Type B pancreatic cell (in vitro differentiated cells): Measurements from ENCODE around the gene FAAP20. TPM values are rescaled to one million over a fixed set of nuclear protein-coding genes. Genes with fewer than 3 reads are reported as not detected.
"Not testable (repeated sequence)": the region's sequence is repeated elsewhere in the genome, so short reads cannot be mapped to it uniquely, and the experiment has no call there.

Experiments
- DNase-seq: peaks from one replicate; pipeline ENCODE4 v3.0.0; 2021; ENCODE audit warnings: mixed read lengths; ENCODE audit not compliant: unreplicated experiment; ENCODE audit errors: extremely low spot score
- H3K27ac Mint-ChIP-seq: 2 replicates; pipeline ENCODE4 v1.8.0; 2021; ENCODE audit warnings: mild to moderate bottlenecking, mixed read lengths
- H3K27me3 Mint-ChIP-seq: 2 replicates; pipeline ENCODE4 v1.8.0; 2021; ENCODE audit warnings: mixed read lengths
- H3K36me3 Mint-ChIP-seq: 2 replicates; pipeline ENCODE4 v1.8.0; 2021; ENCODE audit warnings: mixed read lengths
- H3K4me1 Mint-ChIP-seq: one replicate; pipeline ENCODE4 v1.8.0; 2021; ENCODE audit warnings: mixed read lengths; ENCODE audit not compliant: unreplicated experiment
- H3K4me3 Mint-ChIP-seq: 2 replicates; pipeline ENCODE4 v1.8.0; 2021; ENCODE audit warnings: mild to moderate bottlenecking, mixed read lengths
- H3K9me3 Mint-ChIP-seq: 2 replicates; pipeline ENCODE4 v1.8.0; 2021; ENCODE audit warnings: mixed read lengths
- total RNA-seq: library from RNA; stranded (reverse); gene quantifications from 2 replicates; pipeline ENCODE4 v1.2.1, GENCODE V29; 2021; ENCODE audit warnings: low replicate concordance
- TF ChIP-seq, protein P1 (sequence below): fragments of 200-600 bp; sonication (generic); conservative IDR thresholded peaks from 2 replicates; pipeline ENCODE4 v1.5.0; 2021; ENCODE audit warnings: antibody characterized with exemption, mild to moderate bottlenecking

FAAP20 gene
- total RNA-seq, 1 donor from 2014 or later = 73.8 TPM

DNA sequence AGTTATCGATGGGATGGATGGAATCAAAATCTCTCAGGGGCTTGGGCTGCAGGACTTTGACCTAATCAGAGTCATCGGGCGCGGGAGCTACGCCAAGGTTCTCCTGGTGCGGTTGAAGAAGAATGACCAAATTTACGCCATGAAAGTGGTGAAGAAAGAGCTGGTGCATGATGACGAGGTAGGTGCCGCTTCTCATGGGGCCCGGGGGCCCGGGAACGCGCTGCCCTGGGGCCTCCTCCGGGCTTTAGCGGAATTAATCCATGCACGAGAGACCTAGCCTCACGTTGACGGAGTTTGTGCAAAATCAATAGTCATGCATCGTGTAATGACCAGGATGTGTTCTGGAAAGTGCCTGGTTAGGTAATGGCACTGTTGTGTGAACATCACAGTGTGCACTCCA, 43.8 kb downstream of the FAAP20 start:
- peaks cover 7% of the 10 kb centered on the region for H3K36me3 Mint-ChIP-seq
- H3K4me3 Mint-ChIP-seq = no peak overlapping the region
- TF ChIP-seq, protein P1, sequence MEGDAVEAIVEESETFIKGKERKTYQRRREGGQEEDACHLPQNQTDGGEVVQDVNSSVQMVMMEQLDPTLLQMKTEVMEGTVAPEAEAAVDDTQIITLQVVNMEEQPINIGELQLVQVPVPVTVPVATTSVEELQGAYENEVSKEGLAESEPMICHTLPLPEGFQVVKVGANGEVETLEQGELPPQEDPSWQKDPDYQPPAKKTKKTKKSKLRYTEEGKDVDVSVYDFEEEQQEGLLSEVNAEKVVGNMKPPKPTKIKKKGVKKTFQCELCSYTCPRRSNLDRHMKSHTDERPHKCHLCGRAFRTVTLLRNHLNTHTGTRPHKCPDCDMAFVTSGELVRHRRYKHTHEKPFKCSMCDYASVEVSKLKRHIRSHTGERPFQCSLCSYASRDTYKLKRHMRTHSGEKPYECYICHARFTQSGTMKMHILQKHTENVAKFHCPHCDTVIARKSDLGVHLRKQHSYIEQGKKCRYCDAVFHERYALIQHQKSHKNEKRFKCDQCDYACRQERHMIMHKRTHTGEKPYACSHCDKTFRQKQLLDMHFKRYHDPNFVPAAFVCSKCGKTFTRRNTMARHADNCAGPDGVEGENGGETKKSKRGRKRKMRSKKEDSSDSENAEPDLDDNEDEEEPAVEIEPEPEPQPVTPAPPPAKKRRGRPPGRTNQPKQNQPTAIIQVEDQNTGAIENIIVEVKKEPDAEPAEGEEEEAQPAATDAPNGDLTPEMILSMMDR = no peak
- H3K27me3 Mint-ChIP-seq = no peaks in the 10 kb centered on the region
- DNase-seq = no peak
- H3K27ac Mint-ChIP-seq = no peak overlapping the region
- peaks cover 6% of the 10 kb centered on the region for H3K9me3 Mint-ChIP-seq
- no peaks in the 10 kb centered on the region for H3K4me1 Mint-ChIP-seq

DNA sequence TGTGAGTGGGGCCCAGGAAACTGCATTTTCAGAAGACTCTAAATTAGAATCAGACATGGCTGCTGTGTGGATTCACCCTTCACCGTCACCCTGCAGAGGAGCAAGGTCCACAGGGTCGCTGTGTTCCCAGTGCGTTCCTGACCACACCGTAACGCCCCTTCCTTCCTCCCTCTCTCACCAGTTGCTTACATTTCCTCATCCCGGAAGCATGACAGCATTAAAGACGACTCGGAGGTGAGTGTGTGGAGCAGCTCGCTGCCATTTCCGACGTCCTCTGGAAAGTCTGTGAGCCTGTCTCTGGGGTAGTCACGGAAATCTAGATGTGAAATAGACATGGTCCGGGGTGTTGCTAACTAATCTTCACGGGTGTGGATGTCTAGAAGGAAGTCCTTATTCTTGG, 45.9 kb downstream of the FAAP20 start:
- Mint-ChIP-seq H3K9me3 (no peaks in the 10 kb centered on the region), H3K4me3 (no peak overlapping the region), H3K27me3 (no peaks in the 10 kb centered on the region), H3K27ac (no peak overlapping the region), H3K36me3 (no peaks in the 10 kb centered on the region), H3K4me1 (no peaks in the 10 kb centered on the region)
- TF ChIP-seq, protein P1 = no peak
- DNase-seq = no peak

DNA sequence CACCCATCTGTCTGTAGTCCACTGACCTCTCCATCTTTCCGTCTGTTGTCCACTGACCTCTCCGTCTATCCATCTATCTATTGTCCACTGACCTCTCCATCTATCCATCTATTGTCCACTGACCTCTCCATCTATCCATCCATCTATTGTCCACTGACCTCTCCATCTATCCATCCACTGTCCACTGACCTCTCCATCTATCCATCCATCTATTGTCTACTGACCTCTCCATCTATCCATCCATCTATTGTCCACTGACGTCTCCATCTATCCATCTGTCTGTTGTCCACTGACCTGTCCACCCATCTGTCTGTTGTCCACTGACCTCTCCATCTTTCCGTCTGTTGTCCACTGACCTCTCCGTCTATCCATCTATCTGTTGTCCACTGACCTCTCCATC, 46.7 kb downstream of the FAAP20 start:
- not testable (repeated sequence) for H3K27ac Mint-ChIP-seq, H3K9me3 Mint-ChIP-seq, DNase-seq, H3K4me3 Mint-ChIP-seq, H3K36me3 Mint-ChIP-seq, H3K27me3 Mint-ChIP-seq, H3K4me1 Mint-ChIP-seq

DNA sequence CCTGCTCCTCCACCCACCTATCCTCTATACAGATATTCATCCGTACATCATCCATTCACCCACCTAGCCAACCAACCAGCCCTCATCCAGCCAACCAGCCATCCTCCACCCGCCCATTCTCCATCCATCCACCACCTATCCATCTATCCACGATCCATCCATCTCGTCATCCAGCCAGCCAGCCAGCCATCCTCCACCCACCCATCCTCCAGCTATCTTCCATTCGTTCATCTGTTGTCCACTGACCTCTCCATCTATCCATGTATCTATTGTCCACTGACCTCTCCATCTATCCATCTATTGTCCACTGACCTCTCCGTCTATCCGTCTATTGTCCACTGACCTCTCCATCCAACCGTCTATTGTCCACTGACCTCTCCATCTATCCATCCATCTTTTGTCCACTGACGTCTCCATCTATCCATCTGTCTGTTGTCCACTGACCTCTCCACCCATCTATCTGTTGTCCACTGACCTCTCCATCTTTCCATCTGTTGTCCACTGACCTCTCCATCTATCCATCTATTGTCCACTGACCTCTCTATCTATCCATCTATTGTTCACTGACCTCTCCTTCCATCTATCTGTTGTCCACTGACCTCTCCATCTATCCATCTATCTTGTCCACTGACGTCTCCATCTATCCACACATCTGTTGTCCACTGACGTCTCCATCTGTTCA, 47.6 kb downstream of the FAAP20 start:
- H3K9me3 Mint-ChIP-seq = no peaks in the 10 kb centered on the region
- H3K4me1 Mint-ChIP-seq = no peaks in the 10 kb centered on the region
- DNase-seq = no peak
- H3K4me3 Mint-ChIP-seq = no peak overlapping the region
- TF ChIP-seq, protein P1 = no peak
- no peaks in the 10 kb centered on the region for H3K27me3 Mint-ChIP-seq
- no peaks in the 10 kb centered on the region for H3K36me3 Mint-ChIP-seq
- no peak overlapping the region for H3K27ac Mint-ChIP-seq

DNA sequence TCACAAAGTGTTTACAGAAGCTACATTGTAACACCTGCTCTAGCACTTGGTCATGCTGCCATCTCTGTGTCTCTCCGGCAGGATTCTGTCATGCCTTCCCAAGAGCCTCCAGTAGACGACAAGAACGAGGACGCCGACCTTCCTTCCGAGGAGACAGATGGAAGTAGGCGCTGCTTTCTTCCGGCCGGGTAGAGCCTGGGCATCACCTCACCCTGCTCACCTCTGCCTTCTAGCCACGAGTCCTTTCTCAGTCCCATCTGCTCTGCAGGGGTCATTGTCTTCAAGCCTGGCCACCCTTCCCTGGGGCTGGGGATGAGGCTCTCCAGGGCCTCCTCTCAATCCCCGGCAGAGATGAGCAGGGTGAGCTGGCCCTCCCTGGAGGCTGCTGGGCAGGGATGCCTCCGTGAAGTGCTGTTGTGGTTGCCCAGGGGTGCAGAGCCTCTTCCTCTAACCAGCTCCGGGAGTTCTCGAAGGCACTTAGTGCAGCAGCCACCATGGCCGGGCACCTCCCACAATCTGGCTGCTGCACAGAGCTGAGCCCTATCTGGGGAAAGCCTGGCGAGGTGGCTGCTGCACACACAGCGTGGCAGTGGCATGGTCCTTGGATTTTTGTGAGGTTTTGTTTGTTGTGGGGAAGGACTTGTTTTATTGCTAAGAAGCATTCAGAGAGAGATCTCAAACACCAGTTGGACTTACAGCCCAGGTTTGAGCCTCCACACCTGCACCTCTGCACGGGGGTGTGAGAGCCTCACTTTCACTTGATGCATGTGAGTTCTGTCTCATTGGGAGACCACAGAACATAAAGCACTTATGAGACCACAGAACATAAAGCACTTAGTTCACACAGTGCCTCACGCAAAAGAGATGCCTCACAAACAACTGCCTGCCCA, 48.4 kb downstream of the FAAP20 start:
- Mint-ChIP-seq H3K36me3 (no peaks in the 10 kb centered on the region), H3K27ac (no peak overlapping the region)

More for the DNA sequence above, 48.4 kb downstream of the FAAP20 start:
- H3K27me3 Mint-ChIP-seq = no peaks in the 10 kb centered on the region
- no peak for DNase-seq
- H3K4me3 Mint-ChIP-seq = no peak overlapping the region
- no peaks in the 10 kb centered on the region for H3K4me1 Mint-ChIP-seq
- TF ChIP-seq, protein P1 = no peak
- no peaks in the 10 kb centered on the region for H3K9me3 Mint-ChIP-seq
